ENCODE measurements around the gene PLPPR3.

PLPPR3 gene

DNA sequence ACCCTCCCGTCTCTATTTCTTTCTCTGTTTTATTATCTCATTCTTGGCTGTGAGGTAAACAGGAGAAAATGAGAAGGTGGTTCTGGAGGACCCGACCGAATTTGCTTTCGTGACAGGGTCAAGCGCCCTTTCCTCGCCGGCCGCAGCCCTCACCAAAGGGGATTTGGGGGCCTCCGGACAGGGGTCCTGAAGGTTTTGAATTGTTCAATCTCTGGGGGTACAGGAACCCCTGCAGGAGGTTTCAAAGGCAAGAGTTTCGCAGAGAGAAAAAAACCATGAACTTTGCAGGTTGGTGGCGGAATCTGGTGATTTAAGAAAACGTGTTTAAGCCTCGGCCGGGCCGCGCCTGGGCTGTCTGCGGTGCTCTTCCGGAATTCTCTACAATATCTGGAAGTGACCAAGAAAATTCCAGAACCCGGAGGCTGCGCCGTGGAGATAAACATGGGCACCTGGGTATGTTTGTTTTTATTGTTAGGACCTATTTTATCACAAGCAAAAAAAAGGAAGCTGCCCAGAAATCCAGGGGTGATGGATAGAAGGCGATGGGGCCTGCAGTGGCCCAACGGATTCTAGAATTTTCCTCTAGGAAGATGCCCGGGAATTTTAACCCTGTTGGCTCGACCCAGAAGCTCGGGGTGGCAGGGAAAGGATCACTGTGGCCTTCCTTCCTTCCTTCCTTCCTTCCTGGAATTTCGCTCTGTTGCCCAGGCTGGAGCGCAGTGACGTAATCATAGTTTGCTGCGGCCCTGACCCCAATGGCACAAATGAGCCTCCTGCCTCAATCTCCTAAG lies 38.7 kb downstream of the PLPPR3 start:
- TF ChIP-seq, protein P1, sequence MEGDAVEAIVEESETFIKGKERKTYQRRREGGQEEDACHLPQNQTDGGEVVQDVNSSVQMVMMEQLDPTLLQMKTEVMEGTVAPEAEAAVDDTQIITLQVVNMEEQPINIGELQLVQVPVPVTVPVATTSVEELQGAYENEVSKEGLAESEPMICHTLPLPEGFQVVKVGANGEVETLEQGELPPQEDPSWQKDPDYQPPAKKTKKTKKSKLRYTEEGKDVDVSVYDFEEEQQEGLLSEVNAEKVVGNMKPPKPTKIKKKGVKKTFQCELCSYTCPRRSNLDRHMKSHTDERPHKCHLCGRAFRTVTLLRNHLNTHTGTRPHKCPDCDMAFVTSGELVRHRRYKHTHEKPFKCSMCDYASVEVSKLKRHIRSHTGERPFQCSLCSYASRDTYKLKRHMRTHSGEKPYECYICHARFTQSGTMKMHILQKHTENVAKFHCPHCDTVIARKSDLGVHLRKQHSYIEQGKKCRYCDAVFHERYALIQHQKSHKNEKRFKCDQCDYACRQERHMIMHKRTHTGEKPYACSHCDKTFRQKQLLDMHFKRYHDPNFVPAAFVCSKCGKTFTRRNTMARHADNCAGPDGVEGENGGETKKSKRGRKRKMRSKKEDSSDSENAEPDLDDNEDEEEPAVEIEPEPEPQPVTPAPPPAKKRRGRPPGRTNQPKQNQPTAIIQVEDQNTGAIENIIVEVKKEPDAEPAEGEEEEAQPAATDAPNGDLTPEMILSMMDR (IDR thresholded peaks at IDR 0.05; ENCODE audit: poor library complexity, severe bottlenecking), result no peak
- H3K27ac ChIP-seq (ENCODE audit: poor library complexity, severe bottlenecking), result peak overlapping the region; percentile 89
- peaks cover 4% of the 10 kb centered on the region for H3K36me3 ChIP-seq (ENCODE audit: low read depth)
- H3K4me1 ChIP-seq (ENCODE audit: insufficient read depth, poor library complexity, severe bottlenecking), result peaks cover 27% of the 10 kb centered on the region
- H3K27me3 ChIP-seq (ENCODE audit: insufficient read depth, poor library complexity, severe bottlenecking), result no peaks in the 10 kb centered on the region
- peak overlapping the region; percentile 42 for H3K4me3 ChIP-seq (ENCODE audit: severe bottlenecking)
- ATAC-seq (ENCODE audit: low read depth), result no peak
- H3K9me3 ChIP-seq (ENCODE audit: severe bottlenecking), result no peaks in the 10 kb centered on the region
- no peak for DNase-seq (ENCODE audit: low spot score)

DNA sequence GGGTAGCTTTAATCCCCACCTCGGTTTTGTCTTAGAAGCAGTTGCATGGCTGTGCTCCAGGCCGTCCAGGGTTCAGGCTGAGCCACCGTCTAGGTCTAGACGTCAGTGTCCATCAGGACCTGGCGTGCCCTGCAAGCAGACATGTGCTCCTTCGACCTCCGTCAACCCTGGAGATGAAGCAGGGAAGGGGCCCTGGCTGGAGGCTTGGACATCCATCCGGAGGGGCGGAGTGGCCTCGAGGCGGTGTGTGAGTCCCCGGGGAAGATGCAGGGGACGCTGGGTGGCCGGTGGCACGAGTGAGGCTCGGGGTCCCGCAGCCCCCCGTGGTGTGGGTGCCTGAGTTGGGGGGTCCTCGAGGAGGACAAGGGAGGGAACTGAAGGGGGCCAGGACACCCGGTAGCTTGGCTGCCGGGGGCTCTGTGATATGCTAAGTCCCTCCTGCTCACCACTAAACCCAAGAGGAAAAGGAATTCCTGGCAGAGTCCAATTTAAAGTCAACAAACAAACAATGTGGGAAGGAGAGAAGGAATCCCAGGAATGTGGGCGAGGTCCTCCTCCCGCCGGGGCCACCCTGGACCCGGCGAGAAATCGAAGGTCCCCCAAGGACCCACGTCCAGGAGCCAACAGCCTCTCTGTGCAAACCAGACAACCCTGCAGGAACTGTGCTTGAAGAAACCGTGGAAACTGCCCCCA lies 39.4 kb downstream of the PLPPR3 start:
- ATAC-seq (ENCODE audit: low read depth) (peak; percentile 78), DNase-seq (ENCODE audit: low spot score) (no peak)
- TF ChIP-seq, protein P1 (IDR thresholded peaks at IDR 0.05; ENCODE audit: poor library complexity, severe bottlenecking), result no peak
- peak overlapping the region; percentile 89 for H3K27ac ChIP-seq (ENCODE audit: poor library complexity, severe bottlenecking)
- peaks cover 27% of the 10 kb centered on the region for H3K4me1 ChIP-seq (ENCODE audit: insufficient read depth, poor library complexity, severe bottlenecking)
- H3K36me3 ChIP-seq (ENCODE audit: low read depth), result peaks cover 4% of the 10 kb centered on the region
- H3K4me3 ChIP-seq (ENCODE audit: severe bottlenecking), result peak overlapping the region; percentile 42
- no peaks in the 10 kb centered on the region for H3K9me3 ChIP-seq (ENCODE audit: severe bottlenecking)
- H3K27me3 ChIP-seq (ENCODE audit: insufficient read depth, poor library complexity, severe bottlenecking), result no peaks in the 10 kb centered on the region

DNA sequence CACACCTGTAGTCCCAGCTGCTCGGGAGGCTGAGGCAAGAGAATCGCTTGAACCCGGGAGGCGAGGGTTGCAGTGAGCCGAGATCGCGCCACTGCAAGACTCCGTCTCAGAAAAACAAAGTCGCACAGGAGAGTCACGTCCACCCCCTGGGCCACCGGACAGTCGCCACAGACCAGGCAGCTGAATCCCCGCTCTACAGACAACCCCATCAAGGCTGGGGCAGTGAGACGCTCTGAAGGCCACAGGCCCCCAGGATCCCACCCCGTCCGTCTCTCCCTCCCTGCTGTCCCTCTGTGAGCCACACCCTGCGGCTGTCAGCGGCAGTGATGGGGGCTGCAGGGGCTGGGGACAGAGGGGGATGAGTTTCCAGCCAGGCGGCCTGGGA lies 40.0 kb downstream of the PLPPR3 start:
- Histone ChIP-seq H3K36me3 (ENCODE audit: low read depth) (peaks cover 4% of the 10 kb centered on the region), H3K4me1 (ENCODE audit: insufficient read depth, poor library complexity, severe bottlenecking) (peaks cover 27% of the 10 kb centered on the region), H3K4me3 (ENCODE audit: severe bottlenecking) (peak overlapping the region; percentile 42), H3K27ac (ENCODE audit: poor library complexity, severe bottlenecking) (peak overlapping the region; percentile 89), H3K27me3 (ENCODE audit: insufficient read depth, poor library complexity, severe bottlenecking) (no peaks in the 10 kb centered on the region), H3K9me3 (ENCODE audit: severe bottlenecking) (no peaks in the 10 kb centered on the region)
- ATAC-seq (ENCODE audit: low read depth) (no peak), DNase-seq (ENCODE audit: low spot score) (no peak)
- TF ChIP-seq, protein P1 (IDR thresholded peaks at IDR 0.05; ENCODE audit: poor library complexity, severe bottlenecking), result no peak

DNA sequence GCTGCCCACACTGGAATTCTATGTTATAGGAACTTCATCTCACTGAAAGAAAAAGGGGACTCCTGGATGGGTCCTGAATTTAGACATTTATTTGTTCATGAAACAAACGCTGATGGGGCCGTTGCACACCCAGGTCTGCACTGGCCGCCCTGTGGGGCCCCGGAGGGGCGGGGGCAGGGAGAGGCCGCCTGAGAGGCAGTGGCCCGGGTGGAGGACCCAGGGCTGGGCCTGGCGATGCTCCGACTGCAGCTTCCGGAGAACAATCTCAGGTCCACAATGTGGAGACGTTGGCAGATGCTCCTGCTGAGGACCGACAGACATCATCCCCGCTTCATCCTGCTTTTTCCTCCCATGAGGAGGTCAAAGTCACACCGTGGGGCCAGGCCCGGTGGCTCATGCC lies 40.8 kb downstream of the PLPPR3 start:
- Histone ChIP-seq H3K4me3 (ENCODE audit: severe bottlenecking) (no peak overlapping the region), H3K27me3 (ENCODE audit: insufficient read depth, poor library complexity, severe bottlenecking) (no peaks in the 10 kb centered on the region), H3K36me3 (ENCODE audit: low read depth) (peaks cover 4% of the 10 kb centered on the region), H3K9me3 (ENCODE audit: severe bottlenecking) (no peaks in the 10 kb centered on the region), H3K27ac (ENCODE audit: poor library complexity, severe bottlenecking) (peak overlapping the region; percentile 89), H3K4me1 (ENCODE audit: insufficient read depth, poor library complexity, severe bottlenecking) (peaks cover 27% of the 10 kb centered on the region)
- ATAC-seq (ENCODE audit: low read depth), result no peak
- TF ChIP-seq, protein P1 (IDR thresholded peaks at IDR 0.05; ENCODE audit: poor library complexity, severe bottlenecking), result no peak
- DNase-seq (ENCODE audit: low spot score), result no peak
